Stimulated activated memory B cell treated with anti-CD40 and anti-IgM and Interleukin-4, amounts not matched to agents 10 μg/mL and 1 μg/mL and 100 μg/mL, for 72 hours (primary cell): ENCODE data around the gene THSD4.

Experiments
- ATAC-seq: fragments of 150-1000 bp; cut with Tn5 transposase; 2 replicates; pipeline ENCODE4 v1.10.0; 2021
- H3K27ac Mint-ChIP-seq: one replicate; pipeline ENCODE4 v1.8.0; 2022; ENCODE audit warnings: mild to moderate bottlenecking, mixed read lengths
- H3K27me3 Mint-ChIP-seq: one replicate; pipeline ENCODE4 v1.8.0; 2022; ENCODE audit warnings: mixed read lengths
- H3K36me3 Mint-ChIP-seq: one replicate; pipeline ENCODE4 v1.8.0; 2022; ENCODE audit warnings: mixed read lengths
- H3K4me1 Mint-ChIP-seq: one replicate; pipeline ENCODE4 v1.8.0; 2022; ENCODE audit warnings: mixed read lengths
- H3K4me3 Mint-ChIP-seq: one replicate; pipeline ENCODE4 v1.8.0; 2022; ENCODE audit warnings: mild to moderate bottlenecking, moderate library complexity, mixed read lengths
- H3K9me3 Mint-ChIP-seq: one replicate; pipeline ENCODE4 v1.8.0; 2022; ENCODE audit warnings: mixed read lengths

THSD4 gene

DNA sequence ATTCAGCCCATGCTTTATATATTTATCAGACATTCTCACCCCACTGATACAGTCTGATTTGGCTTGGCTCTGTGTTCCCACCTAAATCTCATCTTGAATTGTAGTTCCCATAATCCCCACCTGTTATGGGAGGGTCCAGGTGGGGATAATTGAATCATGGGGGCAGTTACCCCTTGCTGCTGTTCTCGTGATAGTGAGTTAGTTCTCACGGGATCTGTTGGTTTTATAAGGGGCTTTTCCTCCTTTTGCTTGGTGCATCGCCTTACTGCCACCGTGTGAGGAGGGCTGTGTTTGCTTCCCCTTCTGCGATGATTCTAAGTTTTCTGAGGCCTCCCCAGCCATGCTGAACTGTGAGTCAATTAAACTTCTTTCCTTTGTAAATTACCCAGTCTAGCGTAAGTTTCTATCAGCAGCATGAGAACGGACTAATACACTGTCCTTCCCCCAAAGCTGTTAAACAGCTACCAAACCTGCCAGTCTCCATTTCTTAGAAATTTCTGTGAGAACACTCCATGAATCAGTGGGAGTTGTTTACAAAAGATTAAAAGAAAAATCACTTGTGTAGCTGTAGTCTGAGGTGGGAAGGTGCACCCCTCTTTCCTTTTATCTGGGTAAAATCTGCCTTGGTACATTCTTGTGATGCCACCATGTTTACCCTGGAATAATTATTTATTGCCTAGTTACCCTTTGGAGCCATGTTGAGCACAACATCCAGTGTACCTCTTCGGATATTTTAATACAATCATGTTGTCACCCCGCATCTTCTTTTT lies 160.5 kb downstream of the THSD4 start:
- no peaks in the 10 kb centered on the region for H3K36me3 Mint-ChIP-seq
- peaks cover under 1% of the 10 kb centered on the region for H3K9me3 Mint-ChIP-seq
- H3K4me3 Mint-ChIP-seq: no peak overlapping the region
- ATAC-seq: no peak
- H3K27ac Mint-ChIP-seq: no peak overlapping the region
- no peaks in the 10 kb centered on the region for H3K4me1 Mint-ChIP-seq
- peaks cover 8% of the 10 kb centered on the region for H3K27me3 Mint-ChIP-seq

DNA sequence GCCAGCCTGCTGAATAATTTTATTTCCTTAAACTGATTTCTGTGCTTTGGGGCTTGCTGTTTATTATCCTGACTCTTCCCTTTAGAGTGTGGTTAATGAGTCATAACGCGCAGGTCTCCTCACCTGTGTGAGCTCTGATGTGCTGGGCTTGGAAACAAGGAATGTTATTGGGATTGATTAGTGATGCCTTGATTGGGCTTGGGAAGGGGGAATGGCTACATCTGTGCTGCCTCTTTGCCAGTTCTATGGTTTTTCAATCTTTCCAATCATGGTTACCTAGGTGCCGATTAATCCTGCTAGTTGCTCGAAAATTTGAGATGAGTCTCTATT lies 161.0 kb downstream of the THSD4 start:
- H3K27me3 Mint-ChIP-seq: peaks cover 8% of the 10 kb centered on the region

DNA sequence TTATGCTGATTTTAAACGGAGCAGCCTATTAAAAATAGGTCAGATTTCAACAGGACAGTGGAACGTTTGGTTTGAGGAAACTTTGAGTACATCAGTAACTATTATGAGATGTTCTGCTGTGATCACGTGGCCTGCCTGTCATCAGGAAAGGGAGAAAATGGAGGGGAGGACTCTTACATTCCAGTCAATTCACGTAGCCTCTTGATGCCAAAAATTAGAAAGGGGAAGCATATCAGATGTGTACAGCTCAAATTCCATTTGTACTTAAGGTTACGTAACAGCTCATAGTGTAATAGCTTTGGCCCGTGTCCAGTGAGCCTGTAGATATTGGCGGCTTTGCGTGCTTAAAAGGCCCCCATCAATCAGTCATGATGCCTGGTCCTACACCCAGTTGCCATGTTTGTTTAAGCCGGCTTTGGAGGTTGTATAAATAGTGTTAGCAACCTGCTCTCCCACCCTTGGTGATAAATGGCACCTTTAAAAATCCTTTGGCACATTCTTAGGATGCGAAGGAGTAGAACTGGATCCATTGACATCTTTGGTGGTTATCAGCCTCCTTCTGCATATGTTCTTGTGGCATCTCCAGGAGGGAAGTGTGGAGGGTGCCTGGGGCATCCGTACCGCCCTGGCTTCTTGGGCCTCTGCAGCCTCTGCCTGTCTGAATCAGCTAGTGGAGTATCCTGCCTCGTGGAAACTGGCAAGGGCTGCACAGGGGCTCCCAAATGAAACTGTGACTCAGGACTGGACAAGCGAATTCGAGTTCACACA lies 163.9 kb downstream of the THSD4 start:
- no peaks in the 10 kb centered on the region for H3K27me3 Mint-ChIP-seq
- ATAC-seq: no peak
- H3K4me3 Mint-ChIP-seq: no peak overlapping the region

More for the DNA sequence above, 161.0 kb downstream of the THSD4 start:
- Mint-ChIP-seq H3K4me1 (no peaks in the 10 kb centered on the region), H3K36me3 (no peaks in the 10 kb centered on the region), H3K9me3 (no peaks in the 10 kb centered on the region), H3K27ac (no peak overlapping the region), H3K4me3 (no peak overlapping the region)
- no peak for ATAC-seq

DNA sequence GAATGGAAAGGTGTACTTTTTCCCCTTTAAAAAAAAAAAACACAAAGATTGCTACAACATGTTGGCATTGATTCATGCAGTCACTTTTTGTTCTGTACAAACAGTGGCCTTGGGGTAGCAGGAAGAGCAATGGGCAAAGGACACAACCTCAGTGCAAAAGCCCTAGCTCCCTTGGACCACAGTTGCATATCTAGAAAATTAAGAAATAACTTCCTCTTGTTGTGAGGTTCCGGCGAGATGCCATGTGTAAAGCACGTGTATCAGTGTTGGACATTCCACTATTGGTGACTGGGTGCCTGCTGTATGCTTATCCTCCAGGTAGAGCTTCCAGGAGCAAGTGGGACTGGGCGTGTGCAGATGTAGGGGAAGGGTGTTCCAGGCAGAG lies 164.5 kb downstream of the THSD4 start:
- no peaks in the 10 kb centered on the region for H3K27me3 Mint-ChIP-seq
- no peak overlapping the region for H3K27ac Mint-ChIP-seq
- ATAC-seq: no peak
- no peaks in the 10 kb centered on the region for H3K4me1 Mint-ChIP-seq
- H3K4me3 Mint-ChIP-seq: no peak overlapping the region
- no peaks in the 10 kb centered on the region for H3K36me3 Mint-ChIP-seq
- H3K9me3 Mint-ChIP-seq: no peaks in the 10 kb centered on the region

More for the DNA sequence above, 163.9 kb downstream of the THSD4 start:
- H3K27ac Mint-ChIP-seq: no peak overlapping the region
- H3K36me3 Mint-ChIP-seq: no peaks in the 10 kb centered on the region
- H3K9me3 Mint-ChIP-seq: no peaks in the 10 kb centered on the region
- H3K4me1 Mint-ChIP-seq: no peaks in the 10 kb centered on the region

DNA sequence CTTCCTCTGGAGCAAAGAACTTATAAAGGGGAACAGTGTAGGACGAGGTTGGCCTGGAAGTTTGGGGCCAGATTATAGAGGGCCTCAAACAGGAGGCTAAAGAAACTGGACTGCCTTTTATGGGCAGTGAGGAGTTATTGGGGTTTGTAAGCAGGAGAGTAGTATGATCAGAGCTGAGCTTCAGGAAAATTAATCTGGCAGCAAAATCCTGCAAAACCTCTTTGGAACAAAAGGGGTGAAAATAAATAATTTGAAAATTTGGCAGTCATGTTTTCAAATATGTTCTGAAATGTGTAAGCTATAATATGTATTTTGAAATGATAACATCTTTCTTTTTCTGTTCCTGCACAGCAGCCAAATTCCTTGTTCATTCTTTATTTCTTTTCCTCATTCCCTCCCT lies 164.9 kb downstream of the THSD4 start:
- H3K4me3 Mint-ChIP-seq: no peak overlapping the region
- H3K9me3 Mint-ChIP-seq: no peaks in the 10 kb centered on the region
- H3K4me1 Mint-ChIP-seq: no peaks in the 10 kb centered on the region
- H3K27ac Mint-ChIP-seq: no peak overlapping the region
- H3K36me3 Mint-ChIP-seq: no peaks in the 10 kb centered on the region
- ATAC-seq: no peak
- no peaks in the 10 kb centered on the region for H3K27me3 Mint-ChIP-seq

DNA sequence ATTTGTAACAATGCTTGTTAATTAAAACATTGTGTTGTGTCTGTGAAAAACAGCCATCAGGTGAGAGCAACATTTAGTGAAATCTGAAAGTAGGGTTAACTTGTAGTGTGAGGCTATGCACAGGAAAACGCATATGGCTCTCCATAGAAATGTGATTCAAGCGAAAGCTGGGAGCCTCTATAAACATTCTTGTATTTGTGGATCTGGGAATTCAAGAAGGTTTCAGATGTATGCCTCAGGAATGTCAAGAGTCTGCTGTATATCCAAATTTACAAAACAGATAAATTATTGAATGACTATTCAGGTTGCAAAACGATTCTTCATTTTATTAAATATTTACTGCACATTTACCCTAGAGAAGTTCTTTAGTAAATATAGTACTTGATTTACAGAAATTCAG lies 166.0 kb downstream of the THSD4 start:
- H3K4me3 Mint-ChIP-seq: no peak overlapping the region
- H3K9me3 Mint-ChIP-seq: no peaks in the 10 kb centered on the region

DNA sequence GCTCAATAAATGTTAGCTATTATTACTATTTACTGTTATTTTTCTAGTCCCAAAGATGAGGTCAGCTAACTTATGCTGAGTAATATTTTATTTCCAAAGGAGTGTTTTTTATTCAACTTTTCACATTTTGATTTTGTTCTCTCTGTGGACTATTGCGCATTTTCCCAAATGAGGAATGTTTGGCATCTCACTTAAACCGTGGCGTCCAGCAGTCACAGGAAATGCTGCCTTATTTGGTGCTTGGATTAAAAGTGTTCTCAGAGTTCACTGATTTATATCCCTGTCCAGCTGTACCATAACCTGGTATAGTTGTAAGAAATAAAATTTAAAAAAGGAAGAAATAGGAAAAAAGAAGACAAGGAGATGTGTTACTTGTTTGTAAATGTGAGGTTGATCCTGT lies 166.8 kb downstream of the THSD4 start:
- Mint-ChIP-seq H3K36me3 (no peaks in the 10 kb centered on the region), H3K9me3 (no peaks in the 10 kb centered on the region), H3K27ac (no peak overlapping the region), H3K4me3 (no peak overlapping the region), H3K4me1 (no peaks in the 10 kb centered on the region), H3K27me3 (no peaks in the 10 kb centered on the region)
- ATAC-seq: no peak

More for the DNA sequence above, 166.0 kb downstream of the THSD4 start:
- no peaks in the 10 kb centered on the region for H3K36me3 Mint-ChIP-seq
- H3K27me3 Mint-ChIP-seq: no peaks in the 10 kb centered on the region
- no peak for ATAC-seq
- H3K27ac Mint-ChIP-seq: no peak overlapping the region
- no peaks in the 10 kb centered on the region for H3K4me1 Mint-ChIP-seq

DNA sequence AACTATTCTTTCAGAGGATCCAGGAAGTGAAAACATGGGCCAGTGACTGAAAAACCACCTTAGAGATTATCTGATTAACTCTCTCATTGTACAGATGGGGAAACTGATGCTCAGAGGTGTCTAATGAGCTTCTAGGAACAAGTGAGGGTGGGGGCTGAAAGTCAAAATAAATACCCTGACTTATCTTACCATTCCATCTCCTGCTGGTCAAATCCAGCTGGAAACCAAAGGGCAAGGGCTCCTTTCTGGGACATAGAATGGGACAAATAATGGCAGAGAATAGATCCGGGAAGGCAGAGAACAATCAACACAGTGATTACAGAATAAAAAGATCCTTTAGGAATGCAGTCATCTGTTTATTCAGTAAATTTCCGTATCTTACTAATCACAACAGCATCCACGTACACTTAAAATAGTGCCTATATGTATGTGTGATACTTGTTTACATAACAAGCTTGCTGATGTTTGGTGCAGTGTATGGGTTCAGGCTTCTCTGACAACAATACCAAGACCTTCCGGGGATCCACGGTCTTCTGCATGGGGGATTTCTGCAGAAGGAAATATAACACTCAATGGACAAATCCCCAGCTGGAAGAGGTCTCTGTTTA lies 173.2 kb downstream of the THSD4 start:
- H3K4me1 Mint-ChIP-seq: no peaks in the 10 kb centered on the region
- no peak overlapping the region for H3K27ac Mint-ChIP-seq
- no peaks in the 10 kb centered on the region for H3K36me3 Mint-ChIP-seq
- peaks cover 10% of the 10 kb centered on the region for H3K27me3 Mint-ChIP-seq
- peaks cover 5% of the 10 kb centered on the region for H3K9me3 Mint-ChIP-seq
- H3K4me3 Mint-ChIP-seq: no peak overlapping the region
- no peak for ATAC-seq

DNA sequence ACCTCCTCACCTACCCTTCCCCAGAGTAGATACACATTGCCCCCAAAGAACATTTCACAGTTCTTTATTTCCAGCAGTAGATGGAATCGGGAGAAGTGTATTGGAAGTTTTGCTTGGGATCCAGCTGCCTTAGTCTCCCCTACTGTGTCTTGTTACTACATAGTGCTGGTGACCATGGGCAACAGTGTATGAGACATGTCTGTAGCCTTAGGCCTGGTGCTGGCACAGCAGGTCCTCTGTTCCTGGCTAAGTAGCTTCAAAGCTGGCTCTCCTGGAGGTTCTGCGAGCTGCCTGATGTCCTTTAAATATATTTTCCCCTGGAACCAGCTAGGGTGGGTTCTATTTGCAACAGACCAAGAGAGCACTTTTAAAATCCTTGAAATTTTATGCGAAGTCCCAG lies 174.7 kb downstream of the THSD4 start:
- Mint-ChIP-seq H3K27ac (no peak overlapping the region), H3K9me3 (peaks cover 5% of the 10 kb centered on the region), H3K27me3 (peaks cover 19% of the 10 kb centered on the region), H3K4me3 (no peak overlapping the region), H3K36me3 (no peaks in the 10 kb centered on the region), H3K4me1 (no peaks in the 10 kb centered on the region)
- no peak for ATAC-seq

DNA sequence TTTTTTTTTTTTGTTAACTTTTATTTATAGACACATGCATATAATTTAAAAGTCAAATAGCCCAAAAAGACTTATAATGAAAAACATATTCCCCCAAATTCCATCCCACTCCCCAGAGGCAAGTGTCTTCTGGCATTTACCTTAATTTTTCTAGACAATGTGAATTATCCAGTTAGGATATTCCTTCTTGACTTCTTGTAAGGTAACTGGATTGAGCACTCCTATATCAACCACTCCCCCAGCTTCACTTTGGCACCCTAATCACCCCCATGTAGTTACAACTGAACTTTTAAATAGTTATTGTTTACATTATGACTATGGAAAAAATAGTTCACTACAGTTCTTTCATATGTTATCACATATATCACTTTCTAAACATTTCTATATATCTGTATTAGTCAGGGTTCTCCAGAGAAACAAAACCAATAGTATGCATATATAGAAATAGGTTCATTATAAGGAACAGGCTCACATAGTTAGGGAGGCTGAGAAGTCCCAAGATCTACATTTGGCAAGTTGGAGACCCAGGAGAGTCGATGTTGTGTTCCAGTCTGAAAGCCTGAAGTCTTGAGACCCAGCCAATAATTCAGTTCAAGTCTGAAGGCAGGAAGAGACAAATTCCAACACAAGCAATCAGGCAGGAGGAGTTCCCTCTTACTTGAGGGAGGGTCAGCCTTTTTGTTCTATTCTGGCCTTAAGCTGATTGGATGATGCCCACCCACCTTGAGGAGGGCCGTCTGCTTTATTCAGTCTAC lies 175.8 kb downstream of the THSD4 start:
- H3K36me3 Mint-ChIP-seq: no peaks in the 10 kb centered on the region
- H3K4me1 Mint-ChIP-seq: no peaks in the 10 kb centered on the region
- H3K9me3 Mint-ChIP-seq: peaks cover 5% of the 10 kb centered on the region
- H3K4me3 Mint-ChIP-seq: no peak overlapping the region
- H3K27ac Mint-ChIP-seq: no peak overlapping the region
- peaks cover 19% of the 10 kb centered on the region for H3K27me3 Mint-ChIP-seq
- no peak for ATAC-seq

DNA sequence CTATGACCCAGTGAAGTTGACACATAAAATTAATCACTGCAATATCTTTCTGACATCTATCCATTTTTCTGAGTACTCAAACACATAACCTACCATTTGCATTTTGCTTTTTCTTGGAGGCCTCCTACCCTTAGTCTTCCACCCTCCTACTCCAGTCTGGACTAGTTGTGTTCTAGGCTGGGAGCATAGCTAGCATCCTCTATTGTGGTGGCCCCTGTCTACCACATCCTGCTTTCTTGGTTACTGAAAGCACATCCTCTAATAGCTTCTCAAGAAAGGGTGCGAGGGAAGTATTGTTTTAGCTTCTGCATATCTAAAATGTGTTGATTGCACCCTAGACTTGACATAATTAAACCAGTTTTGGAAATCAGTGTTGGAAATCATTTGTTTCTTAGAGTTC lies 176.5 kb downstream of the THSD4 start:
- ATAC-seq: no peak
- no peak overlapping the region for H3K4me3 Mint-ChIP-seq
- H3K4me1 Mint-ChIP-seq: no peaks in the 10 kb centered on the region
- peaks cover 19% of the 10 kb centered on the region for H3K27me3 Mint-ChIP-seq
- H3K9me3 Mint-ChIP-seq: peaks cover 5% of the 10 kb centered on the region
- no peaks in the 10 kb centered on the region for H3K36me3 Mint-ChIP-seq
- H3K27ac Mint-ChIP-seq: no peak overlapping the region

DNA sequence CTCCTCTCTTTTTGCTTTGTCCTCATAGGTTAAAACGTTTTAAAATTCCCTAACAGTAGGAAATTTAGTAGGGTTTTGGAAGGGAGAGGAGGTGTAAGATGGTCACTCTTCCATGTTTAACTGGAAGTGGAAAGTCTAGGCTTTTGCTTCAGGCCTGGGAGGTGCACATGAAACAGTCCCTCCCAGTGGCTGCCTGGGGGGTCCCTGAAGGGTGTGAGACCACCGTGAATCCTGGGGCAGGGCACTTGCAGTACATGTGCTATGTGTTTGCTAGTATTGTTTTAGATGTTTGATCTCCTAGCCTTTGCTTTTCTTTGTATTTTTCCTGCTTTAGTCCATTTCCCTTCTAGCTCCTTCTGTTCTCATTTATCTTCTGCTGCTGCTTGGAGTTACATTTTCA lies 178.5 kb downstream of the THSD4 start:
- Mint-ChIP-seq H3K36me3 (no peaks in the 10 kb centered on the region), H3K27ac (no peak overlapping the region), H3K9me3 (peaks cover 5% of the 10 kb centered on the region), H3K4me3 (no peak overlapping the region), H3K27me3 (peaks cover 34% of the 10 kb centered on the region), H3K4me1 (no peaks in the 10 kb centered on the region)
- no peak for ATAC-seq

DNA sequence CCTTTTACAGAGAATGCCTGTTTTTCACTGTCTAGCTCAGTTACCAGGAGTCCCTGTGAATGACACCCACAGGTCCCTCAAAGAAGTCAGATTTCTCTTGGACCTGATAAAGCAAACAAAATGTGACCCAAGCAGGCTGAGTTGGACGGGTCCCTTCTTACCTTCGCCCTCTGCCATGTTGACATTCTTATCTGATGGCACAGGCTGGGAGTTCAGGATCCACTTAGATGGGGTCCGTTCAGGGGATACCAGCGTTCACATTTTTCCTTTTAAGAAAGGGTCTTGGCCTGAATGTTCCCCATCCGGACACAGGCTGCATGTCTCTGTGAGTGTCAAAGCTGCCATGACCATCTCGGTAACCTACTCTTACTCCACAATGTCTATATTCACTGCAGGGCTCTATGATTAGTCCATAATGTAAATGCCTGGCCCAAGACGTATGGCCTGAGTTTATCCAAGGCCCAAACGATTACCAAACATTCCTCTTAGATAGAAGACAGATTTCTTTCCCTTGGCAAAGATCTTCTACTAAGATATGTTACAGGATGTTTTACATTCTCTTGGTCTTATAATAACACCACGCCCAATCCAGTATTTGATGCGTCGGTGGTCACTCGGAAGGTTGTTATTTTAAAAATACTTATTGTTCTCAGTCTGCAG lies 179.1 kb downstream of the THSD4 start:
- ATAC-seq: no peak
- no peak overlapping the region for H3K27ac Mint-ChIP-seq
- peaks cover 5% of the 10 kb centered on the region for H3K9me3 Mint-ChIP-seq
- no peaks in the 10 kb centered on the region for H3K4me1 Mint-ChIP-seq
- H3K36me3 Mint-ChIP-seq: no peaks in the 10 kb centered on the region
- peaks cover 41% of the 10 kb centered on the region for H3K27me3 Mint-ChIP-seq
- no peak overlapping the region for H3K4me3 Mint-ChIP-seq

DNA sequence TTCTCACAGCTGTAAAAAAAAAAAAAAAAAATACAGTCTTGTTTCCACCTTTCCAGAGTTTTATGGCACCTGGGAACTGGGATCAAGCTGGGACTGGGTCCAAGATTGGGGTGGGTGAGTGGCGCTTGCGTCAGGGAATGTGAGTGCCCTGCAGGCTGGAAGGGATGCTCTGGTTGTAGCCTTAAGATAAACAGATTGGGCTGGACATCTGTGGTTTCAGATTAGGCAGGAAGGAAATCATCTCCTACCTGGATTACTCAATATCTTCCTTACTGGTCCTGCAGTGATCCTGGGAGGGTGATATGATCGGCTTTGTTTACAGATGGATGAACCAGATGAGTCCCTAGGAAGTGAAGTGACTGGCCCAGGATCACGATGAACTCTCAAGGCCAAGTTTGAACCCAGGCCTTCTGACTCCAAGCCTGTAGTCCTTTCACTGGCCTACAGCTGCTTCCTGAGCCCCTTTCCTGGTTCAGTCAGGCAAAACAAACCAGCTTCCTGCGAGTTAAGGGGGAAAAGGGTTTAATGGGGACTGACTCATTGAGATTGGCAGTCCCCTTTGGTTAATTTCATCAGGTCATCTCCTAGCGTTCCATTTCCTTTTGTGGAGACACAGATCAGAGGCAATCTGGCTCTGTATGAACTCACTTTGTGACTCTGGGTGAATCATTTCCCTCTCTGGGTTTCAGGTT lies 179.8 kb downstream of the THSD4 start:
- Mint-ChIP-seq H3K4me1 (no peaks in the 10 kb centered on the region), H3K36me3 (no peaks in the 10 kb centered on the region), H3K4me3 (no peak overlapping the region), H3K27me3 (peaks cover 42% of the 10 kb centered on the region), H3K27ac (no peak overlapping the region), H3K9me3 (peaks cover 5% of the 10 kb centered on the region)
- no peak for ATAC-seq
